Muscle of arm (tissue), 12 donors: ENCODE data around the gene ARID3B. TPM values are rescaled to one million over a fixed set of nuclear protein-coding genes. Genes with fewer than 3 reads are reported as not detected.

Experiments
- DNase-seq: peaks from one replicate; pipeline ENCODE4 v3.0.0-alpha.2; 2013
- polyA plus RNA-seq, 12 donors: library from polyadenylated mRNA; unstranded; fragments of 120-200 nt; gene quantifications; one replicate each; pipeline ENCODE4 v1.2.1, GENCODE V29; 2013; ENCODE audit not compliant: insufficient read length in 12 of 12

The ARID3B gene
- polyA plus RNA-seq, 12 donors = 3.6 to 17.0 (median 4.9) TPM; not detected in 1

DNA sequence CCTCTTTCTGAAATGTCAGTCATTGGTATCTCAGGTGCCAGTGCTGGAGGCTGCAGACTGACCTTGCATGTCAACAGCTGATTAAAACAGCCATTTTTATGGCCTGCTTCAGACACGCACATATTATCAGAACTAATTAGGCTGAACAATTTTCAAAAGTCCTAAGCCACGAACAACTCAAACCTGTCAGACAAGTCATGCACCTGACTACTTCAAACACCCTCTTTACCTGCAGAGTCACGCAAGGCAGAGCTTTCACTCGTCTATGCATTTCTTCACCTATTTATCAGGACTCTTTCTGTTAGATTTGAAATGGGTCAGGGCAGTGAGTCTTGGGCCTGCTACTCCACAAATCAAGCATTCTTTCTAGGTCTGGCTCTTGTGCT lies 101.3 kb downstream of the ARID3B start:
- no peak for DNase-seq

DNA sequence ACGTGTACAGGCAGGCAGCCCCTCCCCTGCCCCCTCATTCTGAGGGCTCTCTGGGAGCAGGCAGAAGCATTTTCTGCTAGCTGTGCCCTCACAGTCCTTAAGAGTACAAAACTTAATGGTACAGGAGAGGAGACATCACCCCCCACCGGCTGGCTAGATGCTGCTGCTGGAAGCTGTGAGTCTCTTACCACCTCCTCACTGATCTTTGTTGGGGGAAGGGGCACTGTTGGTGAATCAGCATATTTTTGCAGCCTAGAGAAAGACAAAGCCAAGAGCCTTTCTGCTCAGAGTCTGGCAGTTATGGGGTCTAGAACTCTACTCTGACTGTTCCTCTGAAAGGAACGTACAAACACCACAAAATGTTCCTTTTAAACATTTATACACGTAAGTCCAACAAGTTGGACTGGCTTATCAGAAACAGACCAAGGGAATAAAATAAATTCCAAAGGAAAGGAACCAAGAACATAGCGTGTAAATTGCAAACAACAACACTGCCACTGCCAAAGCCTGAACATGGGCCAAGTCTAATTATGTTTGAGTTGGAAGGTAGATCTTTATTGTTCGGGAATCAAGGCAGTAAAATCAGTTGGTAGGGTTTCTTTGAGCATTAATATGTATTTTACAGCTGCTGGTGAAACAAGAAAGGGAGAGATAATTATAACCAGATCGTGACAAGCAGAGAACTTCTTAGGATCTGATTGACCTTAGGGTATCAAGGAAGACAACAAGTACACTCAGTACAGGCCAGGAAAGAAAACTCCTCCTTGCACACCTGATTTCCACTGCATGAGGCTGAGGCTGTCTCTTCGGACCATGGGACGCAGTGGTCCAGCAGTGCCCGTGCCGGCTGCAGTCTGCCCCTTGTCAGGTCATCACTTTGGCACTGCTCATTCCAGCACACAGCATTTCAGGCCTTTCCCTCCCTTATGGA lies 102.0 kb downstream of the ARID3B start:
- DNase-seq = no peak

DNA sequence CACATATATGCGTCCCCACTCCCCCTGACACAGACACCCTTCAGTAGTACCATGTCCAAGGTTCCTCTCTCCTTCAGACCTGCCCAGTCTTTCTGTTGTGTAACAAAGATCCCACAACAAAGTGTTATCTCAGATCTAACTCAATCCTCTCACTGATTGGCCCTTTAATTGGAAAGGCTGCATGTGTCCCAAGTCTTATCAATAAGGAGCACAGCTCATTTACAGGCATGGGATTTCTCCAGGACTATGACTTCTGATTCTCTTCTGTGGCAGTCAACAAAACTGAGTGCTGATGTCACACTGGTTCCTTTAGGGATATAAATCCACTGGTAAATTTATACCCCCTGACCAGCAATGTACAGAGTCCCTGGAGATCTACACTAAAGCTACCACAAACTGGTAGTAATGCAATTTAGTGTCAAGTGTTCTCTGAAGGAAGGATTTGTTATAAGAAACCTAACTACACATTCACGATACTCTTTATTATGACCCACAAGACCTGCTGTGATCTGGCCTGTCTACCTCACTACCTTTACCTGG lies 102.7 kb downstream of the ARID3B start:
- DNase-seq = no peak

DNA sequence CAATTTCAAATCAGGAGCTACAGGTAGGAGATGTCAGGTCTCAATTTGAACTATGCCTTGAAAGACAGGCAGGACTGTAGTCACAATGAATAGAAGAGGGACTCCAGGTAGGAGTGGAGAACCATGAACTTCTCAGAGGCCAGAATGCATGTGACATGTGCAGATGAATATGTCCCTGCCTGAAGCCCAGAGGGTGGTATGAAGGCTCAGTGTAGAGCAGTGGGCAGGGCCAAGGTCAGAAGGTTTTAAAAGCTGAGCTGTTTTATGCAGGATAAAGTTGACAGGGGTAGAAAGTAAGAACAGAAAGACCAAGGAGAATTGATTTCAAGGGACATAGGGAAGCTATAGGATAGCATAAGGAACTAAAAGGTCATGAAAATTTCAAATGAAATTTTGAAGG lies 105.5 kb downstream of the ARID3B start:
- no peak for DNase-seq

Other genes with a start within 250 kb of the ARID3B start
- 1 to 10 TPM in 10 of 12 donors, not detected in 2; 1.1 to 2.5 (median 1.7) TPM for gene CYP11A1, start 173.6 kb upstream of the ARID3B start, polyA plus RNA-seq
- 1 to 10 TPM in 11 of 12 donors, not detected in 1; 4.1 to 9.6 (median 5.6) TPM for gene SEMA7A, start 107.3 kb upstream of the ARID3B start, polyA plus RNA-seq
- gene UBL7, start 80.1 kb upstream of the ARID3B start, polyA plus RNA-seq = 10 to 100 TPM in 11 of 12 donors, not detected in 1; 24.7 to 45.8 (median 32.4) TPM
- 10 to 100 TPM in 11 of 12 donors, not detected in 1; 36.9 to 72.4 (median 45.4) TPM for gene CLK3, start 74.6 kb downstream of the ARID3B start, polyA plus RNA-seq
- 10 to 100 TPM in 11 of 12 donors, not detected in 1; 22.2 to 53.6 (median 29.6) TPM for gene EDC3, start 154.8 kb downstream of the ARID3B start, polyA plus RNA-seq
- gene CYP1A1, start 184.3 kb downstream of the ARID3B start, polyA plus RNA-seq = 1 to 10 TPM in 1 of 12 donors, under 1 TPM in 3, not detected in 8; 0.12 to 2.0 (median 0.78) TPM
- gene CYP1A2, start 207.6 kb downstream of the ARID3B start, polyA plus RNA-seq = under 1 TPM in 7 of 12 donors, not detected in 5; 0.07 to 0.28 (median 0.12) TPM
- gene CSK, start 240.9 kb downstream of the ARID3B start, polyA plus RNA-seq = 10 to 100 TPM in 11 of 12 donors, not detected in 1; 21.4 to 51.9 (median 31.0) TPM